Stimulated activated CD4-positive, alpha-beta T cell treated with anti-CD3 and anti-CD28 coated beads, Interleukin-4, amount 100 ng/mL, for 1 hour (primary cell): ENCODE results near the gene CTNNBL1.

ENCODE experiments used
- DNase-seq: peaks from one replicate; pipeline ENCODE4 v3.0.0-alpha.2; 2020

The CTNNBL1 gene

GRCh38 chr20:37742131-37742530, 48.3 kb downstream of the CTNNBL1 start:
- DNase-seq: no peak

- DNase-seq: no peak
Observed at GRCh38 chr20:37744347-37744746, 50.5 kb downstream of the CTNNBL1 start.

GRCh38 chr20:37745553-37745952, 51.7 kb downstream of the CTNNBL1 start:
- peak; percentile 5 for DNase-seq

- DNase-seq: no peak
Observed at GRCh38 chr20:37748015-37748414, 54.2 kb downstream of the CTNNBL1 start.

- no peak for DNase-seq
Observed at GRCh38 chr20:37749218-37749617, 55.4 kb downstream of the CTNNBL1 start.

- no peak for DNase-seq
Observed at GRCh38 chr20:37749620-37750403, 56.0 kb downstream of the CTNNBL1 start.

GRCh38 chr20:37755665-37756064, 61.8 kb downstream of the CTNNBL1 start:
- no peak for DNase-seq

- no peak for DNase-seq
Observed at GRCh38 chr20:37756234-37756633, 62.4 kb downstream of the CTNNBL1 start.

GRCh38 chr20:37757550-37757949, 63.7 kb downstream of the CTNNBL1 start:
- DNase-seq: no peak

- no peak for DNase-seq
Observed at GRCh38 chr20:37758332-37758731, 64.5 kb downstream of the CTNNBL1 start.

- DNase-seq: no peak
Observed at GRCh38 chr20:37759052-37759553, 65.3 kb downstream of the CTNNBL1 start.

GRCh38 chr20:37759761-37760209, 66.0 kb downstream of the CTNNBL1 start:
- DNase-seq: no peak

GRCh38 chr20:37760322-37760721, 66.5 kb downstream of the CTNNBL1 start:
- DNase-seq: no peak

- DNase-seq: no peak
Observed at GRCh38 chr20:37762716-37763485, 69.1 kb downstream of the CTNNBL1 start.

- no peak for DNase-seq
Observed at GRCh38 chr20:37764333-37764935, 70.6 kb downstream of the CTNNBL1 start.

- DNase-seq: no peak
Observed at GRCh38 chr20:37770908-37771307, 77.1 kb downstream of the CTNNBL1 start.

- DNase-seq: no peak
Observed at GRCh38 chr20:37773291-37773826, 79.5 kb downstream of the CTNNBL1 start.

- DNase-seq: no peak
Observed at GRCh38 chr20:37774156-37774555, 80.3 kb downstream of the CTNNBL1 start.

GRCh38 chr20:37775200-37775599, 81.4 kb downstream of the CTNNBL1 start:
- no peak for DNase-seq

GRCh38 chr20:37776049-37776448, 82.2 kb downstream of the CTNNBL1 start:
- DNase-seq: no peak

GRCh38 chr20:37776526-37776925, 82.7 kb downstream of the CTNNBL1 start:
- DNase-seq: no peak

GRCh38 chr20:37777012-37777950, 83.5 kb downstream of the CTNNBL1 start:
- no peak for DNase-seq
